Neural cell (in vitro differentiated cells): ENCODE data around the gene TMEM168.

Experiments used
- CTCF ChIP-seq: fragments of 450-650 bp; IDR thresholded peaks from 2 replicates; pipeline ENCODE4 v1.5.1; 2014; ENCODE audit warnings: antibody characterized with exemption, mild to moderate bottlenecking, moderate library complexity; ENCODE audit not compliant: poor library complexity, severe bottlenecking
- EP300 ChIP-seq: fragments of 450-650 bp; conservative IDR thresholded peaks from 2 replicates; pipeline ENCODE4 v1.6.1; 2014; ENCODE audit warnings: antibody characterized with exemption, mild to moderate bottlenecking, moderate library complexity; ENCODE audit not compliant: poor library complexity, severe bottlenecking
- EZH2 ChIP-seq: fragments of 200-600, 300-800 bp; shearing (Covaris generic), sonication (generic); IDR thresholded peaks from 2 replicates; pipeline ENCODE4 v1.6.1; 2014; ENCODE audit warnings: antibody characterized with exemption, low read length, borderline replicate concordance, mild to moderate bottlenecking; ENCODE audit not compliant: insufficient read depth, poor library complexity, severe bottlenecking
- POLR2AphosphoS5 ChIP-seq: IDR thresholded peaks from 2 replicates; pipeline ENCODE4 v1.6.1; 2012
- RAD21 ChIP-seq: fragments of 450-650 bp; conservative IDR thresholded peaks from 2 replicates; pipeline ENCODE4 v1.6.1; 2014; ENCODE audit warnings: antibody characterized with exemption, mild to moderate bottlenecking, moderate library complexity
- TAF1 ChIP-seq: IDR thresholded peaks from 2 replicates; pipeline ENCODE4 v1.6.1; 2012; ENCODE audit warnings: low read depth

GRCh38 chr7:112781558-112781957, 8.6 kb downstream of the TMEM168 start:
- TF ChIP-seq CTCF (no peak), POLR2AphosphoS5 (no peak), EZH2 (no peak), TAF1 (no peak), EP300 (no peak), RAD21 (no peak)
